Measurements from ENCODE around the gene PIGT.
"Not testable (repeated sequence)": the region's sequence is repeated elsewhere in the genome, so short reads cannot be mapped to it uniquely, and the experiment has no call there.

The PIGT gene

GRCh38 chr20:45467172-45467571 is 51.2 kb downstream of the PIGT start:
- no peak for DNase-seq

- DNase-seq, result no peak
These were observed 51.9 kb downstream of the PIGT start for GRCh38 chr20:45467861-45468260.

- no peak for DNase-seq
These were observed 53.7 kb downstream of the PIGT start, which contains the start of gene WFDC2 for GRCh38 chr20:45469336-45470261. WFDC2 (plus strand) TSS chr20:45469753; CDS start chr20:45469782, 29 bp downstream.

- DNase-seq, result no peak
These were observed 54.5 kb downstream of the PIGT start for GRCh38 chr20:45470262-45470931.

- no peak for DNase-seq
These were observed 55.0 kb downstream of the PIGT start for GRCh38 chr20:45470937-45471336.

- not testable (repeated sequence) for DNase-seq
These were observed 56.3 kb downstream of the PIGT start for GRCh38 chr20:45472286-45472685.

All from amniotic stem cell (primary cell).